GM19328 (cell line): ENCODE results near the gene TRIM62.
"Not testable (repeated sequence)": the region's sequence is repeated elsewhere in the genome, so short reads cannot be mapped to it uniquely, and the experiment has no call there.

Source experiments
- ATAC-seq: cut with Tn5 transposase; IDR thresholded peaks from one replicate; pipeline ENCODE4 v1.9.1; 2021; ENCODE audit warnings: mild to moderate bottlenecking, moderate library complexity; ENCODE audit not compliant: unreplicated experiment

TRIM62 gene

DNA sequence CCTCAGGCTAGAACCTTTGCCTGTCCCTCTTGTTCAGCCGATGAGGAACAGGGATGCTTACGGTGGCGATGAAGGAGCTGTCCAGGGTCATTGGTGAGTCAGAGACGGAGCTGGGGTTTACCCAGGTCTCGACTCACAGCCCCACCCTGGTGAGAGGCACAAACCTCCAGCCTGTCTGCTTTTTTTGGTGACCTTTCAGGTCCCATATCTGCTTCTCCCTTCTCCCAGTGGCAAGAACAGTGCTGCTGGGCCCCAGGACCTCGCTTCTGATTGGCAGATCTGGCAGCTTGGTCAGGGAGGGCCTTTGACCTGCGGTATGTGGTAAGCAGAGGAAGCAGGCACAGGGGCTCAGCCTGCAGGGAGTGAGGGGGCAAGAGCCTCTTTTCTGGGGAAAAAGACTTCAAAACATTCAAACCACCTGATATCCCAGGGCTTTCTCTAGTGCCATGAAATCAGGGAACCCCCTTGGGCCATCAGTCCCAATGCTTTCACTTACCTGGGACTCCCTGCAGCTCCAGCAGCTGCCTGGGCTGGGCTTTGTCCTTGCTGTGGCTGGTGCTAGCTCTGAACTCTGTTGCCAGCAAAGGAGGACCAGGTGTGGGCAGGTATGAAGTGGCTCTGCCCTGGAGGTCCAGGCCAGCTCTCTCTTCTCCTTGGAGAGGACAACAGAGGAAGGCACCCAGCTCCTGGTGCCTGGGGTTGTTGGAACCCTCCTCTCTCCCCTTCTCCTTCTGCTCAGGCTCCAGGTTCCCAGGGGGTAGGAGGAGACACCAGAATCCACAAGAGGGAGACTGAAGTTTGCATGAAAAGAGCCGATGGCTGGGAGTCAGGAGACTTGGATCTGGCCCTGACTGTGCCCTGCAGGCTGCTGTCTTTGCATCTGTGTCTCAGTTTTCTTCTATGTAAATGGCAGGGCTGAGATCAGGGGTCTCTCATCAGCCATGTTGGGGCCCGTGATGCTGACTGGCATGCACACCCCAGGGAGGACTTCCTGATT lies 41.4 kb downstream of the TRIM62 start:
- ATAC-seq = no peak

DNA sequence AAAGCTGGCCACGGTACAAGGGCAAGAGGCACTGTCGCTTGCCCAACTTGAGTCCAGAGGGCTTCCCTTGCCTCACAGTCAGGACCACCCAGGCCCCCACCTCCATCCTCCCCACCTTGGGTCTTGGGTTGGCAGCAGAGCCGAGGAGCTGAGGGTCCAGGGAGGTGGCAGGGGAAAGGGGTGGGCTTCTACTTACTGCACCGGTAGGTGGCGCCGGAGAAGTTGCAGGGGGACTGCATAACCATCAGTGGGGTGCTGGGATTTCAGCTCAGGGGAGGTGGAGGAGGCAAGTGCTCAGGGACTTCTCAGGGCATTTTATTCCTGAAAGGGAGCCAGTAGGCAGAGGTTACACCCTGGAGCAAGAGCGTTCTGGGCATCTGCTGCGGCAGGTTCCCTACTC lies 44.0 kb downstream of the TRIM62 start:
- ATAC-seq = no peak

- not testable (repeated sequence) for ATAC-seq
Observed at GRCh38 chr1:33136041-33136440, 45.8 kb downstream of the TRIM62 start.

GRCh38 chr1:33133478-33134105 lies 48.3 kb downstream of the TRIM62 start:
- ATAC-seq = no peak

DNA sequence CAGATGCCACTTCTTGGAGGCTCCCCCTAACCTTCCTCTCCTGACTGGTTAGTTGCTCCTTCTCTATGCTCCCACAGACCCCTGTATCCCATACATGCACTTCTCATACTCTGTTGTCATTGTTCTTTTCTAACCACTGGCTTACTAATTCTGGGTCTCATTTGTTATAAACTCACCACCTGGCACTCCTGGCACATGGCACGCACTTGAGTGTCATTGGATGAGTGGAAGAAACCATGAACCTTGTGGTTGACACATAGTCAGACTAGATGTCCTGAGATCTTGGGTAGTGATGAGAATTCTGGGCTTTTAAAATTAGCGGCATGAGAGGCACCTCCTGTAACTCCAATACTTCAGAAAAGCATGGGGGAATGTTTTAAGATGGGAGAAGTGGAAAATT lies 49.3 kb downstream of the TRIM62 start:
- ATAC-seq = no peak

- no peak for ATAC-seq
Observed at GRCh38 chr1:33131191-33131590, 50.7 kb downstream of the TRIM62 start.

GRCh38 chr1:33130297-33130696 lies 51.5 kb downstream of the TRIM62 start:
- ATAC-seq = no peak

GRCh38 chr1:33128781-33129180 lies 53.1 kb downstream of the TRIM62 start:
- ATAC-seq = no peak

GRCh38 chr1:33127001-33127823 lies 54.6 kb downstream of the TRIM62 start:
- ATAC-seq = peak; percentile 95

GRCh38 chr1:33126411-33127000 lies 55.3 kb downstream of the TRIM62 start:
- no peak for ATAC-seq

- ATAC-seq = not testable (repeated sequence)
Observed at GRCh38 chr1:33124647-33125046, 57.2 kb downstream of the TRIM62 start.

DNA sequence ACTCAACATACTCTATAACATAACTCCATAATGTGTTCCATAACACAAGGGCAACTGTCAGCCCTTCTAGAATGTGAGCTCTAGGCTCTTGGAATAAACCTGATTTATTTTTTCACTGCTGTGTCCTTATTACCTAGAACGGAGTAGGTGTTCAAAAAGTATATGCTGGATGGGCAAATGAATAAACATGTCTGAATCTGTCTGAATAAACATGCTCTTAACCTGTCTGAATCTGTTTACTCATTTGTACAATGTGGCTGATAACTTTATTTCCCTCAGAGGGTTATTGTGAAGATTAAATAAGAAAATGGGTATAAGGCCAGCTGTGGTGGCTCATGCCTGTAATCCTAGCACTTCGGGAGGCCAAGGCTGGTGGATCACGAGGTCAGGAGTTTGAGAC lies 58.6 kb downstream of the TRIM62 start:
- ATAC-seq = no peak

DNA sequence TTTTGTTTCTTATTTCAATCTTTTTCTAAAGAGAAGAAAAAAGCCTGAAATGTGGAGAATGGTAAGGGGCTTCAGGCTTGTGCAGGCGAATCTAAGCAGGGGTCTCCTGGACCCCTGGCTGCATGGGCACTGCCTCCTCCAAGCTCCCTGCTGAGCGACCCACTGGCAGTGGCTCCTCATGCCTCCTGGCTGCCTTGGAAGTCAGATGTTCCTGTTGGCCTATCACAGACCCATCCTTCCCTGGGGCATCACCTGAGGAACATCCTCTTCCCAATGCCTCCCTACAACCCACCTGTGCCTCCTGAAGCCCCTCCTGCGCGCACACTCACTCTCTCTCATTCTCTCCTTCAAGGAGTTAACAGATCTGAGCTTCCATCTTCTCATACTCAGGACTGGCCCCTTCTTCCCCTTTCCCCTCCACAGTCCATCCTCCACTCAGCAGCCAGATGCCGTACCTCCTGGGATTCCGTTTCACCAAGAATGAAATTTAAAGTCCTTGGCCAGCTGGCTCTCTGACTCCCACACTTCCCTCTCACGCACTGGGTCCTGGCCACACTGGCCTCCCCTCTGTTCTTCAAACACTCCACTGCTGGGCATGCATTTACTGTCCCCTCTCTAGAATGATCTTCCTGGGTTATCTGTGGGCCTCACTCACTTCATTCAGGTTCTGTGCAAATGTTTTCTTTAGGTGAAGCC lies 59.2 kb downstream of the TRIM62 start:
- ATAC-seq = no peak

DNA sequence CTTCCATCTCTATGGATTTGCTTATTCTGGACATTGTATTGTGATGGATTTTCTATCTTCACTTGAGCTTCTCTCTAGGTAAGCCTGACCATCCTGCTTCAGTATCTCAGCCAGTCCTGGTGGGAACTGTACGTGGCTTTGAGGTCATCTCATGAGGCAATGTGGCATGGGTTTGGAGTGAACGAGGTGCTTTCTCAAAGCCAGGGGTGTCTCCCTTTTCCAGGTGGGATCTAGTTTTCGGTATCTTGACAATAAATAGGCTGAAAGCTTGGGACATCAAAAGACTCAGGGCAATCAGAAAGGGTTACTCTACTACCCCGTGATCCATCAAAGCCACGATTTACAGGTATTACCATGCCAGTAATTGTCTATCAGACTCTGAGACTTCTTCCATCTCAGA lies 60.1 kb downstream of the TRIM62 start:
- ATAC-seq = no peak

GRCh38 chr1:33120436-33121231 lies 61.2 kb downstream of the TRIM62 start:
- ATAC-seq = no peak

GRCh38 chr1:33119532-33120217 lies 62.2 kb downstream of the TRIM62 start:
- ATAC-seq = no peak

- no peak for ATAC-seq
Observed at GRCh38 chr1:33119050-33119449, 62.8 kb downstream of the TRIM62 start.

- ATAC-seq = no peak
Observed at GRCh38 chr1:33118274-33118673, 63.6 kb downstream of the TRIM62 start.
